Stomach smooth muscle (tissue), 2 donors: ENCODE data around the gene ANKRD18B.
"Not testable (repeated sequence)": the region's sequence is repeated elsewhere in the genome, so short reads cannot be mapped to it uniquely, and the experiment has no call there.

Experiments
- H3K27ac ChIP-seq: one replicate; pipeline ENCODE4 v1.7.0; 2013; ENCODE audit warnings: mild to moderate bottlenecking, low read length, inconsistent platforms
- H3K27me3 ChIP-seq, 2 donors: one replicate each; pipeline ENCODE4 v1.7.0; 2013; ENCODE audit warnings: low read length in 2 of 2; ENCODE audit not compliant: insufficient read depth in 2 of 2, control insufficient read depth in 1 of 2
- H3K36me3 ChIP-seq, 2 donors: one replicate each; pipeline ENCODE4 v1.7.0; 2013; ENCODE audit warnings: low read length in 2 of 2; ENCODE audit not compliant: control insufficient read depth in 2 of 2, insufficient read depth in 2 of 2
- H3K4me1 ChIP-seq: one replicate; pipeline ENCODE4 v1.7.0; 2013; ENCODE audit warnings: low read length; ENCODE audit not compliant: control insufficient read depth, insufficient read depth
- H3K4me3 ChIP-seq, 2 donors: one replicate each; pipeline ENCODE4 v1.7.0; 2013; ENCODE audit warnings: low read length in 2 of 2
- H3K9ac ChIP-seq, 2 donors: one replicate each; pipeline ENCODE4 v1.7.0; 2013; ENCODE audit warnings: low read length in 2 of 2, mild to moderate bottlenecking in 1 of 2
- H3K9me3 ChIP-seq, 2 donors: one replicate each; pipeline ENCODE4 v1.7.0; 2013; ENCODE audit warnings: low read length in 2 of 2; ENCODE audit not compliant: control insufficient read depth in 2 of 2
- donor health status: healthy.
- donor health status: Pancreatic carcinoma.

Gene ANKRD18B

DNA sequence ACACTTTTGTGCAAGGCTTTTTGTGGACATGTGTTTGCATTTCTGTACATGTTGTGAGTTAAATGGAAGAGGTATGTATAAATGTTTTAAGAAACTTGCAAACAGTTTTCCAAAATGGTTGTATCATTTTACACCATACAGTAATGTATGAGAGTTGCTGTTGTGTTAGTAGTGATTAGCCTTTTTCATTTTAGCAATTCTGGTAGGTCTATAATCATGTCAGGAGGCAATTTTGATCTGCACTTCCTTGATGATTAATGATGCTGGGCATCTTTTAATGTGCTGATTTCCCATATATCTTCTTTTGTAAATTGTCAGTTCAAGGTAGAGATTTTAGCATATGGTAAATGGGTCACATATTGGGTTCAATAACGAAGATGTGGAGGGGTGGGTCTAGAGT is 87.3 kb downstream of the ANKRD18B start:
- no peaks in the 10 kb centered on the region for H3K27me3 ChIP-seq
- no peak overlapping the region for H3K27ac ChIP-seq
- no peaks in the 10 kb centered on the region for H3K4me1 ChIP-seq
- no peak overlapping the region for H3K4me3 ChIP-seq
- H3K36me3 ChIP-seq = no peaks in the 10 kb centered on the region
- H3K9ac ChIP-seq = no peak overlapping the region
- no peaks in the 10 kb centered on the region for H3K9me3 ChIP-seq

DNA sequence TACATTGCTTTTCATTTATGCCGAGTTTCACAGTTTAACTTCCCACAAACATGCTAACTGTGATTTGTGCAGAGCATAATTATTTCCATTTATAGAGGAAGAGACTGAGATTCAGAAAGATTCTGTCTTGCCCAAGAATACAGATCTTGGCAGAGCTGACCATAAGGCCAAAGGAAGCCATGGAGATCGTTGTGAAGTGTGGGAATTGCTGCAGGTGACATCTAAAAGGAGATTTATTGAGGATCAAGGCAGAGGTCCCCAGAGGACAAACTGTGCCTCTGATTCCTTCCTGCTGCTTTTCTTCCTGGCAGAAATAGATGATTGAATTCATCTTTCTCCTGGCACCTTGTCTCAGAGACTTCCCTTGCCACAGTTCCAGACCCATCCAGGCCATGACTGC is 88.4 kb downstream of the ANKRD18B start:
- H3K4me1 ChIP-seq, H3K9ac ChIP-seq, H3K4me3 ChIP-seq, H3K9me3 ChIP-seq, H3K27me3 ChIP-seq, H3K36me3 ChIP-seq, H3K27ac ChIP-seq: not testable (repeated sequence)

DNA sequence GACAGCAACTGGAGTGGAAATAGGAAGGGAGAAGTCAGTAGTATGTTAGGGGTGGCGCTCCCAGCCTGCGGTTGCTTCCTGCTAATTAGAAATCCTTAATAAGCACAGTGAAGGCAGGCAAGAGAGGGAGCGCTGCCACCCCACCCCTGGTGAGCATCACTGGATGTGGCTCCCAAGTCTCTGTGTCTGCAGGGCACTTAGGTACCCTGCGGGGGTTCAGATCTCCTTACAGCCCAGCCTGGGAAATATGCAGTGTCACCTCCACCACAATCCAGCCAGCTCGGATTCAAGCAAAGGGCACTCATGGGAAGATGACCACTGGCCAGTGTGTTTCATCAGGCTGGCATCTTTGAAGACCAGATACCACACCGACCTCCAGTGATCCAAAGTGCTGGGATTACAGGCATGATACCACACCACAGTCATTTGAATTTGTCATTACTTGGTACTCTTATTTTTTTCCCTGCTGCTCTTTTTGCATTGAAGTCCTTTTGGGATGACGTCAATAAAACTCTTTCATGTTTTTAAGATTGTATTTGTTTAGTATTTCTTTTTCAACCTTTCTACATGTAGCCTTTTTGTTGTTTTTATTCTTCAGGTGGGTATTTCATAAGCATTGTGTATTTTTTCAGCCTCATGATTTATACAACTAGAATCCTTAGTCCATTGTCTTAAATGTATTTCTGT is 90.1 kb downstream of the ANKRD18B start:
- H3K27me3 ChIP-seq = no peaks in the 10 kb centered on the region
- no peak overlapping the region for H3K4me3 ChIP-seq
- H3K27ac ChIP-seq = no peak overlapping the region
- no peaks in the 10 kb centered on the region for H3K9me3 ChIP-seq
- no peaks in the 10 kb centered on the region for H3K36me3 ChIP-seq
- no peak overlapping the region for H3K9ac ChIP-seq
- H3K4me1 ChIP-seq = no peaks in the 10 kb centered on the region

DNA sequence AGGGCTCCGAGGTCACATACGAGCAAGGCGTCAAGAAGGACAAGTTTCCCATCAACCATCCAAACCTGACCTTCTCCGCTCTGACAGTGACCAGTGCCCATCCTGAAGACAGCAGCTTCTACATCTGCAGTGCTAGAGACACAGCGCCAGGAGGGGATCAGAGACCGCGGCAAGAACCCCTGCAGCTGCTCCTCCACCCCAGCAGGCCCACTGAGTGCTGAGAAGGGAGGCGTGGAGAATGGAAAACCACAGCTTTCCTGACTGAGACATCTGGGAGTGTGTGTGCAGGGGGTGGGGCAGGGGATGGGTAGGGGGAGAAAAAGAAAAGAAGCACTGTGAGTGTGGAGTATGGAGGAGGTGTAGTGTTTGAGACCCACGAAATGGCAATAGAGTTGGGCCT is 94.3 kb downstream of the ANKRD18B start:
- not testable (repeated sequence) for H3K4me1 ChIP-seq, H3K36me3 ChIP-seq, H3K9me3 ChIP-seq, H3K27me3 ChIP-seq, H3K9ac ChIP-seq, H3K4me3 ChIP-seq, H3K27ac ChIP-seq

DNA sequence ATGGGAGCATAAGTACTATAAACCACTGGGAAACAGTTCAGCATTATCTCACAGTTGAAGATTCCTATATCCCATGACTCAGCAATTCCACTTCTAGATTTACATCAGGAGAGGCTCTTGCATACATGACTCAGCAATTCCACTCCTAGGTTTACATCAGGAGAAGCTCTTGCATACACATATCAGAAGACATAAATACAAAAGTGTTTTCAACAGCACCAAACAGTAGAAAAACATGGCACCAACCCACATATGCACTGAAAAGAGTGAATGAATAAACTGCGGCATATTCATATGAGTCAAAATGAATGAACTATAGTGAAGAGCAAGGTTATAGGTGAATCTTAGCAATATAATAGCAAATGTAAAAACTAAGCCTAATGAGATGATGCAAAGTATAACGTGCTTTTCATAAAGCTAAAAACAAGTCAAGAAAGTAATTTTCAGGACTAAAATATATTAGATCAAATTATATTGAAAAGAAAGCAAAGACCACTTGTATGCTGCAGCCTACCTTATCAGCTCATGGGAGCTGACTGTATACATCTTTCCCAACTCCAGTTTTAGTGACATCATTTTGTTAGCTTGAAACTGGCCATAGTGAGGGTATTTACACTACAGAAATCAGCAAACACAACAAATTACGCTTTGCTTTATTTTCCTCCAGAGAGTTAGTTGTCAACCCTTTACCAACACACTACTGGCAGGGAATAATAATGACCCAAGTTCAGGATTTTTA is 95.8 kb downstream of the ANKRD18B start:
- Histone ChIP-seq H3K27me3 (no peaks in the 10 kb centered on the region), H3K9me3 (no peaks in the 10 kb centered on the region), H3K9ac (no peak overlapping the region), H3K4me1 (peaks cover 4% of the 10 kb centered on the region), H3K27ac (no peak overlapping the region), H3K4me3 (no peak overlapping the region), H3K36me3 (no peaks in the 10 kb centered on the region)

DNA sequence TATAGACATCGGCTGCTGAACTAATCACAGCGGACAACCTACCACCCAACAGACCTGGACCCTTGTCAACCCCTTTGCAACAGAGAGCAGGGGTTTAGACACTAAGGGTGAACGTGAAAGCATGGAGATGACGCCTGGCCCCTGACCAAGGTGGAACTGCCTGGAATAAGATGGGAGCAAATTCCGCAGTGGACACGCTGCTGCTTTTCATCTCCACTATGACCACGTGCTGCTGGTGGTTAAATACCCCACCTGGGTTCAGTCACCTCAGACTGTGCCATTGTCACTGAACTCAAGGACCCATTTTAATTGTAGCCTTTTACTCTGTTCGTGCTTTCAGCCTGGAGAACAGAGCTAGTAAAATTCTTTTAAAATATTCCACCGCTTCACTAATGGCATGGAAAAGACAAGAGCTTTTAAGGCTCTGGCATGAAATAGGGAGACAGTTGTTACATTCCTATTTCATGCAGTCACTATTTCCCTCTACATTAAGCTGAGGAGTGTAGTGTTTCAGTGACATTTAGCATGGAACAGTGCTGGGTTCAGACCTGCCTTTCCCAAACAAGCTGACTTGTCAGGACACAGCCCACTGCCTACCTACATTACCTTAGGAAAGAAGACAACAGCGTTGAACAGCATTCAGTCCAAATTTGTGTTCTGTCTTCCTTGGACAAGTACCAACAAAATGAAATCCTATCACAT is 96.8 kb downstream of the ANKRD18B start:
- Histone ChIP-seq H3K27ac (peak overlapping the region; percentile 53), H3K36me3 (no peaks in the 10 kb centered on the region), H3K27me3 (no peaks in the 10 kb centered on the region), H3K4me1 (peaks cover 4% of the 10 kb centered on the region), H3K9ac (peak overlapping the region; percentile 14 to 29), H3K9me3 (no peaks in the 10 kb centered on the region), H3K4me3 (no peak overlapping the region)
